AG04450 (cell line): ENCODE data around the gene SETD7. TPM values are rescaled to one million over a fixed set of nuclear protein-coding genes. Genes with fewer than 3 reads are reported as not detected.
A peak's percentile ranks its signal among the peaks of the same experiment; 100 is the strongest.
"Not testable (repeated sequence)": the region's sequence is repeated elsewhere in the genome, so short reads cannot be mapped to it uniquely, and the experiment has no call there.

ENCODE experiments used
- CTCF ChIA-PET: fragments of 300-600, 350-600 bp; formaldehyde crosslinking; extraction: SDS; loops from one replicate; lab custom pipeline; 2022; ENCODE audit warnings: antibody characterized with exemption, inconsistent platforms; lab: Charles Lee
- POLR2A ChIA-PET: fragments of 350-600 bp; formaldehyde crosslinking; extraction: SDS; loops from one replicate; lab custom pipeline; 2021; ENCODE audit warnings: antibody characterized with exemption, inconsistent platforms; lab: Yijun Ruan, JAX
- DNase-seq: peaks from one replicate; pipeline ENCODE4 v3.0.0-alpha.2; 2011; ENCODE audit warnings: low read depth, low spot score
- H3K27ac ChIP-seq: one replicate; pipeline ENCODE4 v1.5.1; 2012; ENCODE audit warnings: low read depth, low read length, control low read depth
- H3K27me3 ChIP-seq: one replicate; pipeline ENCODE4 v1.6.0; 2012; ENCODE audit warnings: low read length; ENCODE audit not compliant: control insufficient read depth, insufficient read depth
- H3K4me3 ChIP-seq: 2 replicates; pipeline ENCODE4 v1.5.1; 2011; ENCODE audit warnings: mild to moderate bottlenecking, low read depth, low read length, control low read depth
- H3K9me3 ChIP-seq: 2 replicates; pipeline ENCODE4 v1.5.1; 2012; ENCODE audit warnings: low read length; ENCODE audit not compliant: control insufficient read depth, insufficient read depth
- polyA plus RNA-seq: library from polyadenylated mRNA; depleted of rRNA; stranded (reverse); fragments of >200 nt; gene quantifications from 2 replicates; pipeline ENCODE4 v1.2.3, GENCODE V29; 2011; rRNA removed
- TF ChIP-seq, protein P1 (sequence below): IDR thresholded peaks from 2 replicates; pipeline ENCODE4 v1.5.1; 2011; ENCODE audit warnings: low read depth, low read length, control low read depth, inconsistent platforms

SETD7 gene
- polyA plus RNA-seq, 1 experiment, result 21.5 TPM

DNA sequence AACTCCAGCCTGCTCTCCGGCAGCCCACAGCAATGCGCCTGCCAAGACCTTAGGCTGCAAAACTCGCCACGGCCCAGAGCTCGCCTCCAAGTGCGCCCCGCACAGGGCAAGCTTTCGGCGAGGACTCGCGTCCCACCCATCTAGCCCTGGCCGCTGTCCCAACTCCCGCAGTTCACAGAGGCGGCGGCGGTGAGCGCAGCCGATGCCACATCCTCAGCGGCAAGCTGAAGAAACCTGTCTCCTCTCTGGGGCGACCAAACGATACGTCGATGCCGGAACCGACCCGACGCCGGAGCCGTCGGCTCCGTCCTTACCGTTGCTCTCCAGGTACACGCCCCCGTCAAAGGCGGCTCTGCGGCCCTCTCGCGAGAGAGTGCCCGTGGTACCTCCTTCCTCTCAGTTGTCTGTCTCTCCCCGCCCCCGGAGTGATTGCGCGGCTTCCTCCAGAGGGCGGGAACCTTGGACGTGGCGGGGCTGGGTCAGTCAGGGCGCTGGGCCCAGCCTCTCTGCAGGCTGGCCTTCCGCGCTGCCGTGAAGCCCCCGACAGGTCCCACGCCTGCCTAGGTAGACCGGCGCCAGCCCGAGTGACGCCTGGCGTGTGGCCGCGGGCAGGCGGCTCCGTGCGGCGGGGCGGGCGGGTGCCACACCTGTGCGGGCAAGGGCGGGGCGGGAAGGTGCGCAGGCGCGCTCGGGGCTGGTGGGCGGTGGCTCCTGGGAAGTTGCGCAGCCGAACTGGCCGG is 102.5 kb downstream of the SETD7 start:
- TF ChIP-seq, protein P1, sequence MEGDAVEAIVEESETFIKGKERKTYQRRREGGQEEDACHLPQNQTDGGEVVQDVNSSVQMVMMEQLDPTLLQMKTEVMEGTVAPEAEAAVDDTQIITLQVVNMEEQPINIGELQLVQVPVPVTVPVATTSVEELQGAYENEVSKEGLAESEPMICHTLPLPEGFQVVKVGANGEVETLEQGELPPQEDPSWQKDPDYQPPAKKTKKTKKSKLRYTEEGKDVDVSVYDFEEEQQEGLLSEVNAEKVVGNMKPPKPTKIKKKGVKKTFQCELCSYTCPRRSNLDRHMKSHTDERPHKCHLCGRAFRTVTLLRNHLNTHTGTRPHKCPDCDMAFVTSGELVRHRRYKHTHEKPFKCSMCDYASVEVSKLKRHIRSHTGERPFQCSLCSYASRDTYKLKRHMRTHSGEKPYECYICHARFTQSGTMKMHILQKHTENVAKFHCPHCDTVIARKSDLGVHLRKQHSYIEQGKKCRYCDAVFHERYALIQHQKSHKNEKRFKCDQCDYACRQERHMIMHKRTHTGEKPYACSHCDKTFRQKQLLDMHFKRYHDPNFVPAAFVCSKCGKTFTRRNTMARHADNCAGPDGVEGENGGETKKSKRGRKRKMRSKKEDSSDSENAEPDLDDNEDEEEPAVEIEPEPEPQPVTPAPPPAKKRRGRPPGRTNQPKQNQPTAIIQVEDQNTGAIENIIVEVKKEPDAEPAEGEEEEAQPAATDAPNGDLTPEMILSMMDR, result no peak
- ChIA-PET CTCF (interaction anchor here (0.6 to 1.2 kb wide), 6 partner anchors 15 to 198 kb away, joined by 3 to 5 read pairs (median 3); no protein-coding TSS in a partner anchor), POLR2A (interaction anchor here (0.5 to 1.6 kb wide), 8 partner anchors 34 to 618 kb away, joined by 3 to 5 read pairs (median 4); partner anchors contain the start of genes NAA15 and SETD7)
- Histone ChIP-seq H3K9me3 (no peaks in the 10 kb centered on the region; the same call in 1 of the 2 replicates), H3K27me3 (no peaks in the 10 kb centered on the region), H3K4me3 (peak overlapping the region; percentile 98), H3K27ac (peak overlapping the region; percentile 93)
- DNase-seq, result peak; percentile 93

DNA sequence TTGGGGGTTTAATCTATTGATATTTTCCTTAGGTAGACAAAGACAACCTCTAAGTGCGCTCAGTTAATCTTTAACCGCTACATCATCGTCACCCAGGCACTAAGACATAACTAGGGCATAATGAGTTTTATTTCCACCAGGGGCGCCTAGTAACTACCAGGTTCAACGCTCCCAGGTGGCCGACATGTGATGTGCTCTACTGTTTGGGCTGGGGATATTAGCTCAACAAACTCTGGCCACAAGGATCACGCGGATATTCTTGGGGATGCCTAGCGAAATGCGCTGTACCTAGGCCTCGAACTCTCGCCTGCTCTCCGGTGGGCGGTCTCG is 103.0 kb downstream of the SETD7 start:
- TF ChIP-seq, protein P1, result peak; percentile 44
- POLR2A ChIA-PET, result interaction anchor here (0.5 to 1.6 kb wide), 8 partner anchors 34 to 618 kb away, joined by 3 to 5 read pairs (median 4); partner anchors contain the start of genes NAA15 and SETD7
- no peaks in the 10 kb centered on the region for H3K27me3 ChIP-seq
- no peaks in the 10 kb centered on the region; the same call in 1 of the 2 replicates for H3K9me3 ChIP-seq
- H3K4me3 ChIP-seq, result peak overlapping the region; percentile 98
- CTCF ChIA-PET, result interaction anchor here (0.6 to 1.2 kb wide), 6 partner anchors 16 to 199 kb away, joined by 3 to 5 read pairs (median 3); no protein-coding TSS in a partner anchor
- peak overlapping the region; percentile 93 for H3K27ac ChIP-seq
- no peak for DNase-seq

DNA sequence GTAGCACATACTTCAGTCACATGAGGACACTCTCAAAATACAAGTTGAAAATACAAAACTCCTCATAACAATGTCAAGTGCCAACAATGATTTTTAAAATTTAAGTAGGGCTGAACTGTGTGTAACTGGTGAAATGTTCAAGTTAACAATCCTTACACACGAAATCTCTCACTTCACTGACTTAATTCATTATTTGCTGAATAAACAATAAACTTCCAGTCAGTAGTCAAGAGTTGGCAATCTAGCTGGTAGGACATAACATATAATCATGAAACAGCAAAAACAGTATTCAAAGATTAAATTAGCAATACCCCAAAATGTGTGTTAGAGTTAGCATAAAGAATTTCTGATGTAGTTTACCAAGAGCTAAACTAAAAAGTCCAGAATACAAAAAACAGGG is 104.0 kb downstream of the SETD7 start:
- no peak for DNase-seq
- Histone ChIP-seq H3K9me3 (no peaks in the 10 kb centered on the region; the same call in 1 of the 2 replicates), H3K27me3 (no peaks in the 10 kb centered on the region), H3K4me3 (no peak overlapping the region; the same call in 1 of the 2 replicates), H3K27ac (no peak overlapping the region)
- CTCF ChIA-PET, result interaction anchor here (0.7 kb wide), 1 partner anchor 182 kb away, joined by 3 read pairs; no protein-coding TSS in a partner anchor
- TF ChIP-seq, protein P1, result no peak
- POLR2A ChIA-PET, result interaction anchor here (1.5 kb wide), 1 partner anchor 156 kb away, joined by 5 read pairs; no protein-coding TSS in a partner anchor

DNA sequence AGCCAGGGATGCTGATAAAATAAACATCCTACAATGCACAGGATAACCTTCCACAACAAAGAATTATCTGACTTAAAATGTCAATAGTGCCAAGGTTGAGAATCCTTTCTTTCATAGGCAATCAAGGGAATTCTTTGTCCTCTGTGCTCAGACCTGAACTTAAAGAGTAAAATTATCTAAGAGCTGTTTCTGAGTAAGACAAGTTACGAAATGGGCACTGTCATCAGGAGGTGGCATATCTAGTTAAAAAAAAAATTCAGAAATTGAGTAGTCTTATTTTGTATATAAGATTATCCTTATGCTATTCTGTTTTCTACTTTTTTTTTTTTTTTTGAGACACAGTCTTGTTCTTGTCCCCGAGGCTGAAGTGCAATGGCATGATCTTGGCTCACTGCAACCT is 105.4 kb downstream of the SETD7 start:
- Histone ChIP-seq H3K9me3 (no peaks in the 10 kb centered on the region; the same call in 1 of the 2 replicates), H3K27me3 (no peaks in the 10 kb centered on the region), H3K4me3 (no peak overlapping the region), H3K27ac (no peak overlapping the region)
- TF ChIP-seq, protein P1, result no peak
- ChIA-PET CTCF (interaction anchor here (0.7 kb wide), 2 partner anchors 204 to 1424 kb away, joined by 4 to 8 read pairs; no protein-coding TSS in a partner anchor), POLR2A (no interaction called here)
- no peak for DNase-seq

DNA sequence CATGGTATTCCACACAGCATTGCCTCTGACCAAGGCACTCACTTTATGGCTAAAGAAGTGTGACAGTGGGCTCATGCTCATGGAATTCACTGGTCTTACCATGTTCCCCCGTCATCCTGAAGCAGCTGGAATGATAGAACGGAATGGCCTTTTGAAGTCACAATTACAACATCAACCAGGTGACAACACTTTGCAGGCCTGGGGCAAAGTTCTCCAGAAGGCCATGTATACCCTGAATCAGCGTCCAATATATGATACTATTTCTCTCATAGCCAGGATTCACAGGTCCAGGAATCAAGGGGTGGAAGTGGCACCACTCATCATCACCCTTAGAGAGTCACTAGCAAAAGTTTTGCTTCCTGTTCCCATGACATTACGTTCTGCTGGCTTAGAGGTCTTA is 108.9 kb downstream of the SETD7 start:
- DNase-seq, POLR2A ChIA-PET, H3K9me3 ChIP-seq, H3K27me3 ChIP-seq, H3K4me3 ChIP-seq, H3K27ac ChIP-seq, CTCF ChIA-PET: not testable (repeated sequence)

Other genes starting within 250 kb of the SETD7 start
- gene RAB33B, start 102.1 kb downstream of the SETD7 start, polyA plus RNA-seq, result 5.4 and 7.8 TPM in 2 replicates
- 19.3 and 21.9 TPM in 2 replicates for gene MGST2, start 109.6 kb upstream of the SETD7 start, polyA plus RNA-seq